Posterior cingulate gyrus (tissue), 11 donors: ENCODE data around the gene TAF11L2.
"Not testable (repeated sequence)": the region's sequence is repeated elsewhere in the genome, so short reads cannot be mapped to it uniquely, and the experiment has no call there.

Source experiments
- DNase-seq, 10 donors: peaks; one replicate each; pipeline versions ENCODE4 v3.0.0 to v3.0.0-alpha.2; 2020 to 2021; ENCODE audit warnings: mixed read lengths in 3 of 10
- intact Hi-C: fragments of 100-400 bp; cut with DNase I; formaldehyde crosslinking; loops from one replicate; pipeline ENCODE4 v1.15.1; 2023

The TAF11L2 gene

DNA sequence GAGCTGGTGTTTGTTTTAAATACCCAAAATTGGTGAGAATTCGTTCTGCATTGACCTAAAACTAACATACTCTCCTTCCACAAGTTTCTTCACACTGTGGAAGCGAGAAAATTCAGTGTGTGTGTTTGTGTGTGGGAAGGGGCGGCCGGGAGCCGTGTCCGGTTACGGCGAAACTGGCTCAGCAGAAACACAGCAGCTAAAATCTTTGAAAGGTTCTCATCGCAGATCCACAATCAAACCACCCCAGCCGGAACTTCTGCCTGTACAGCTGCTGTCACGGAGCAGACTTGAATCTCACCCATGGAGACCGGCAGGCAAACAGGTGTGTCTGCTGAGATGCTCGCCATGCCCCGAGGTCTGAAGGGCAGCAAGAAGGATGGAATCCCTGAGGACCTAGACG lies 26.9 kb downstream of the TAF11L2 start, which contains the start of gene TAF11L5:
Gene TAF11L5 (plus strand): TSS at position 301 of the 400 bp plus-strand sequence.
- DNase-seq, intact Hi-C loops: not testable (repeated sequence)

DNA sequence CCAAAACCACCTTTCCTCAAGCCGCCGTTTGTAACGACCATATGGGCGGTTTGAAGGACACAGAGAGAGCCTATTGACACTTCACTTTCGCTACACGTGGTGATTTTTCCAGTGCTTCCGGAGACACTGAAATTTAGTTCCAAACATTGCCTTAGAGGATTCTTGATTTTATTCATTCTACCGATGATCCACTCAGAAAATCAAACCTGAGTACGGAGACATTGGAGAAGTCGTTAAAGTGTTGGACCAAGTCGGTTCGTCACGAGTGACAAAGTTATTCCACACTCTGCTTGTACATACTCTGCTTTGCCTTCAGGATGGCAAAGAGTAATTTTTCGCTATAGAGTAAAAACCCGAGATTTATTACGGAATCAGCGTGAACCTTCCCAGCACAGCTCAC lies 28.5 kb downstream of the TAF11L2 start:
- intact Hi-C loops: not testable (repeated sequence)
- peak in 5 of 10 donors; percentile 24 to 85 (median 76) for DNase-seq

DNA sequence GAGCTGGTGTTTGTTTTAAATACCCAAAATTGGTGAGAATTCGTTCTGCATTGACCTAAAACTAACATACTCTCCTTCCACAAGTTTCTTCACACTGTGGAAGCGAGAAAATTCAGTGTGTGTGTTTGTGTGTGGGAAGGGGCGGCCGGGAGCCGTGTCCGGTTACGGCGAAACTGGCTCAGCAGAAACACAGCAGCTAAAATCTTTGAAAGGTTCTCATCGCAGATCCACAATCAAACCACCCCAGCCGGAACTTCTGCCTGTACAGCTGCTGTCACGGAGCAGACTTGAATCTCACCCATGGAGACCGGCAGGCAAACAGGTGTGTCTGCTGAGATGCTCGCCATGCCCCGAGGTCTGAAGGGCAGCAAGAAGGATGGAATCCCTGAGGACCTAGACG lies 30.3 kb downstream of the TAF11L2 start, which contains the start of gene TAF11L6:
Gene TAF11L6 (plus strand): TSS at position 301 of the 400 bp plus-strand sequence.
- DNase-seq, intact Hi-C loops: not testable (repeated sequence)
